ENCODE measurements around the gene FSTL5. TPM values are rescaled to one million over a fixed set of nuclear protein-coding genes. Genes with fewer than 3 reads are reported as not detected.

Gene FSTL5
- total RNA-seq, 4 donors from 2014 or later, result 0.33 to 0.52 (median 0.40) TPM

DNA sequence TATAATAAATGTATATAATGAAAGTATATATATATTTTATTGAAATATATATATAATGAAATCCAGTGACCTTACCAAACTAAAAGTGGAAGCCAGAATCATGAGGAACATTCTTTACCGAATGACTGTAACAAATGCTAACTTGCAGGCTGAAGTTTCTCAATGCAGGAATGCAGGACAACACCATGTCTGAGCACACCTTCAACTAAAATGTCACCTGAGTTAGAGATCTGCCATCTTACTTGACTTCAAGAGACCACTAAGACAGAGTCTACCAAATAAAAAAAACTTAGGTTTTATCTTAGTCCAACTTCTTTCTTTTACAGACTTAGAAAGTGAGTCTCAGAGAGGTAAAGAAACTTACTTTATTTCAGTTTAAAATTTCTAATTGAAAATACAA, 176.2 kb downstream of the FSTL5 start:
- Histone ChIP-seq H3K36me3 (no peaks in the 10 kb centered on the region), H3K27ac (replicated peaks in 1 of 4) (no peak overlapping the region), H3K4me1 (no peaks in the 10 kb centered on the region), H3K9me3 (no peaks in the 10 kb centered on the region), H3K27me3 (no peaks in the 10 kb centered on the region), H3K4me3 (no peak overlapping the region)
- TF ChIP-seq POLR2A (IDR thresholded peaks at IDR 0.05; ENCODE audit: low read depth) (no peak), EP300 (IDR thresholded peaks at IDR 0.05) (no peak)
- DNase-seq (ENCODE audit: extremely low spot score), result no peak
- 88% methylated on average over 1 of the region's 1 CpG for WGBS
- intact Hi-C loops (cut with DNase I), result no loop called here

DNA sequence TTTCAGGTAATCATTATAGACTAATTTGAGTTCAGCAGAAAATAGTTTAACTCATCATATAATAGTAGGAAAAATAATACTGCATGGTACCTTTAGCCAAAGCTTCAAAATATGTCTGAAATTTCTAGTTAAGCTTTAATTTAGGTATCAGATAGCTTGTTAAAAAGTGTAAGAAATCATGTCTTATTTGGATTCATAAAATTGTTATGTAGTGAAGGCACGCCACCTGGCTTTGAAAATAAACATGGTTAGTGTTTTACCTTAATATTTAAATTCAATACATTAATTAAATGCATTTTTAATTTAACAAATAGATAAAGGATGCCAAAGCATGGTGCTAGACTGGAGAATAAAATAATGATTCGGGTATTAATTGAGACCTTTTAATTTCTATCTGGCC, 211.4 kb downstream of the FSTL5 start:
- Histone ChIP-seq H3K36me3 (no peaks in the 10 kb centered on the region), H3K27me3 (no peaks in the 10 kb centered on the region), H3K4me1 (no peaks in the 10 kb centered on the region), H3K9me3 (no peaks in the 10 kb centered on the region), H3K27ac (replicated peaks in 1 of 4) (no peak overlapping the region), H3K4me3 (no peak overlapping the region)
- intact Hi-C loops (cut with DNase I), result no loop called here
- 64% methylated on average over 2 of the region's 2 CpGs for WGBS
- DNase-seq (ENCODE audit: extremely low spot score), result no peak
- TF ChIP-seq POLR2A (IDR thresholded peaks at IDR 0.05; ENCODE audit: low read depth), result no peak
- no peak for TF ChIP-seq POLR2AphosphoS5 (IDR thresholded peaks at IDR 0.05)
- TF ChIP-seq, protein P1, sequence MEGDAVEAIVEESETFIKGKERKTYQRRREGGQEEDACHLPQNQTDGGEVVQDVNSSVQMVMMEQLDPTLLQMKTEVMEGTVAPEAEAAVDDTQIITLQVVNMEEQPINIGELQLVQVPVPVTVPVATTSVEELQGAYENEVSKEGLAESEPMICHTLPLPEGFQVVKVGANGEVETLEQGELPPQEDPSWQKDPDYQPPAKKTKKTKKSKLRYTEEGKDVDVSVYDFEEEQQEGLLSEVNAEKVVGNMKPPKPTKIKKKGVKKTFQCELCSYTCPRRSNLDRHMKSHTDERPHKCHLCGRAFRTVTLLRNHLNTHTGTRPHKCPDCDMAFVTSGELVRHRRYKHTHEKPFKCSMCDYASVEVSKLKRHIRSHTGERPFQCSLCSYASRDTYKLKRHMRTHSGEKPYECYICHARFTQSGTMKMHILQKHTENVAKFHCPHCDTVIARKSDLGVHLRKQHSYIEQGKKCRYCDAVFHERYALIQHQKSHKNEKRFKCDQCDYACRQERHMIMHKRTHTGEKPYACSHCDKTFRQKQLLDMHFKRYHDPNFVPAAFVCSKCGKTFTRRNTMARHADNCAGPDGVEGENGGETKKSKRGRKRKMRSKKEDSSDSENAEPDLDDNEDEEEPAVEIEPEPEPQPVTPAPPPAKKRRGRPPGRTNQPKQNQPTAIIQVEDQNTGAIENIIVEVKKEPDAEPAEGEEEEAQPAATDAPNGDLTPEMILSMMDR (IDR thresholded peaks at IDR 0.05), result no peak
- no peak for TF ChIP-seq EP300 (IDR thresholded peaks at IDR 0.05)

DNA sequence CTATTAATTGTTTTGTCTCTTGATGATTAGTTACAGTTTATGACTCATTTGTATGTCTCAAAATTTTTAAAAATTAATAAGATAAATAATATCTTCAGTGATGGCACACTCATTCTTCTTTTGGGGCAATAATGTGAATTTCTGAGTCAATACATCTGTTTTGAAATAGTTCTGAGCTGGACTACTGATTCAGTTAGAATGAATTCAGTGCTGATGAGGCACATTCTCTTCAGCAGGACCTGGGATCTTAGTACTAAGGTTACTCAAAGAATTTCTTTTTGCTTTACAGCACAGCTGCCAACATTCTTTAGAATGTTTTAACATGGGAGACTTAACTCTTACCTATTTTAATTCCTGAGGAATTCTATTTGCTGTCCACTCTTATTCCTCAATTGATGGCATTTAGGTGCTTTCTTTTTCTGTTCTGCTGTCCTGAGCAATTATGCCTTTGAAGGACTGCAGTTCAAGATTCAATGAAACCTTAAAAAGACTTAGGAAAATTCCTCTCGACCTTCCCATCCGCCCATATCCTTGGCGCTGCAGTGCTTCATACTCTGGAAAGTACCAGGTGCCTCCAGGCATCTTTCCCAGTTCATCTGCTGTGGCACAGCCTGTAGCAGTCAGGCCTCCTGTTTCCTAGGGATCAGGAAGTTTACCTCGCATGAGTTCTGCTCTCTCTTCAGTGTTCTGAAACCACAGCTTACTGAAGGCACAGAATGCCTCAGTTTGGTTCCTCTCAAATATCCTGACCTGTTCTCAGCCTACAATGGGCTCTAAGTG, 213.7 kb downstream of the FSTL5 start:
- WGBS, result 79% methylated on average over 4 of the region's 4 CpGs
- Histone ChIP-seq H3K27ac (replicated peaks in 1 of 4) (no peak overlapping the region), H3K4me3 (no peak overlapping the region), H3K4me1 (no peaks in the 10 kb centered on the region), H3K9me3 (no peaks in the 10 kb centered on the region), H3K27me3 (no peaks in the 10 kb centered on the region), H3K36me3 (no peaks in the 10 kb centered on the region)
- no peak for TF ChIP-seq POLR2AphosphoS5 (IDR thresholded peaks at IDR 0.05)
- no peak for TF ChIP-seq POLR2A (IDR thresholded peaks at IDR 0.05; ENCODE audit: low read depth)
- TF ChIP-seq, protein P1 (IDR thresholded peaks at IDR 0.05), result no peak
- no peak for TF ChIP-seq EP300 (IDR thresholded peaks at IDR 0.05)
- intact Hi-C loops (cut with DNase I), result no loop called here
- no peak for DNase-seq (ENCODE audit: extremely low spot score)

DNA sequence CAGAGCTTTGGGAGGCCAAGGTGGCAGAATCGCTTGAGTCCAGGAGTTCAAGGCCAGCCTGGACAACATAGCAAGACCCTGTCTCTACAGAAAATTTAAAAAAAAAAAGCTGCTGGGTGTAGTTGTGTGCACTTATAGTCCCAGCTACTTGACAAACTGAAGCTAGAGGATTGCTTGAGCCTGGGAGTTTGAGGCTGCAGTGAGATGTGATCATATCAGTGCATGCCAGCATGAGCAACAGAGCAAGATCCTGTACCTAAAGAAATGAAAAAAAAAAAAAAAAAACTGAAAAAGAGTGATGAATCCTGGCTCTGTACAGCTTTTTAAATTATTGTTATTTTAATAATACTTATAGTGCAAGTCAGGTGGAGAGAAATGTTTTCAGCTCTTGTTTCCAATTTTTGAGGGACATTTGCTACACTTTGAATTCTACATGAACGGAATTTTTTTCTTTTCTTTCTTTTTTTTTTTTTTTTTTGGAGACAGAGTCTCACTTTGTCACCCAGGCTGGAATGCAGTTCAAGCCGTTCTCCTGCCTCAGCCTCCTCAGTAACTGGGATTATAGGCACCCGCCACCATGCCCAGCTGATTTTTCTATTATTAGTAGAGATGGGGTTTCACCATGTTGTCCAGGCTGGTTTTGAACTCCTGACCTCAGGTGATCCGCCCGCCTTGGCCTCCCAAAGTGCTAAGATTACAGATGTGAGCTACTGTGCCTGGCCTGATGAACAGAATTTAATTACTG, 215.6 kb downstream of the FSTL5 start:
- DNase-seq (ENCODE audit: extremely low spot score), result no peak
- no peaks in the 10 kb centered on the region for H3K4me1 ChIP-seq
- no peaks in the 10 kb centered on the region for H3K36me3 ChIP-seq
- no peaks in the 10 kb centered on the region for H3K27me3 ChIP-seq
- no peak for TF ChIP-seq EP300 (IDR thresholded peaks at IDR 0.05)
- no peak for TF ChIP-seq POLR2A (IDR thresholded peaks at IDR 0.05; ENCODE audit: low read depth)
- no peak for TF ChIP-seq POLR2AphosphoS5 (IDR thresholded peaks at IDR 0.05)
- TF ChIP-seq, protein P1 (IDR thresholded peaks at IDR 0.05), result no peak
- intact Hi-C loops (cut with DNase I), result no loop called here
- WGBS, result 94% methylated on average over 6 of the region's 6 CpGs
- H3K9me3 ChIP-seq, result no peaks in the 10 kb centered on the region
- H3K27ac ChIP-seq (replicated peaks in 1 of 4), result no peak overlapping the region
- no peak overlapping the region for H3K4me3 ChIP-seq

DNA sequence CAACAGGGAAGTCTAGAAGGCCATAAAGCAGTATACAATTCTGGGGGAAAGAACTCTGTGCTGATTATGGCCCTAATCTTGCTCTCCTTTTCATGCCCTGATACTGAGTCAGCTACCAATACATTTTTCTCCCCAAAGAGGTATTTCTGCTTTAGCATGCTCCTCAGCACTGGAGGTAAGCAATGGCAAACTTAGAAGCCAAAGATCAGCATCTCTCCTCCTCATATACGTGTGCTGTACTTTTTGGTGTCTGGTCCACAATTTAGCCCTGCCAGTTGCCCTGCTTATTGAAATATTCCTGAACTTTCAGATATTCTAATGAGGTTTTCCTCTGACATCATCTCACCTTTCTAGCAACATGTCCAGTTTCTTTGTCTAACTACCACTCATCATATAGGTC, 226.2 kb downstream of the FSTL5 start:
- Histone ChIP-seq H3K36me3 (no peaks in the 10 kb centered on the region), H3K4me1 (no peaks in the 10 kb centered on the region), H3K4me3 (no peak overlapping the region), H3K27ac (replicated peaks in 1 of 4) (no peak overlapping the region), H3K27me3 (no peaks in the 10 kb centered on the region), H3K9me3 (no peaks in the 10 kb centered on the region)
- DNase-seq (ENCODE audit: extremely low spot score), result no peak
- intact Hi-C loops (cut with DNase I), result no loop called here
- TF ChIP-seq, protein P1 (IDR thresholded peaks at IDR 0.05), result no peak
- no peak for TF ChIP-seq POLR2A (IDR thresholded peaks at IDR 0.05; ENCODE audit: low read depth)
- TF ChIP-seq EP300 (IDR thresholded peaks at IDR 0.05), result no peak
- no peak for TF ChIP-seq POLR2AphosphoS5 (IDR thresholded peaks at IDR 0.05)
- WGBS, result 85% methylated on average over 1 of the region's 1 CpG
